Effector memory CD4-positive, alpha-beta T cell (primary cell): ENCODE results near the gene FOLR2.
A peak's percentile ranks its signal among the peaks of the same experiment; 100 is the strongest.
"Not testable (repeated sequence)": the region's sequence is repeated elsewhere in the genome, so short reads cannot be mapped to it uniquely, and the experiment has no call there.

Source experiments
- DNase-seq, 3 donors: peaks; one replicate each; pipeline ENCODE4 v3.0.0-alpha.2; 2020
- H3K27ac ChIP-seq: 2 replicates; pipeline ENCODE4 v1.7.0; 2013; ENCODE audit warnings: mild to moderate bottlenecking, low read length, moderate library complexity; ENCODE audit not compliant: insufficient read depth, poor library complexity, severe bottlenecking
- H3K27me3 ChIP-seq: replicated peaks from 2 replicates; pipeline ENCODE4 v1.7.0; 2013; ENCODE audit warnings: mild to moderate bottlenecking, low read length; ENCODE audit not compliant: insufficient read depth, control insufficient read depth, poor library complexity, severe bottlenecking
- H3K36me3 ChIP-seq: 2 replicates; pipeline ENCODE4 v1.7.0; 2013; ENCODE audit warnings: mild to moderate bottlenecking, low read length, moderate library complexity; ENCODE audit not compliant: control insufficient read depth, insufficient read depth
- H3K4me1 ChIP-seq: 2 replicates; pipeline ENCODE4 v1.7.0; 2013; ENCODE audit warnings: low read length, mild to moderate bottlenecking; ENCODE audit not compliant: control insufficient read depth, insufficient read depth, poor library complexity, severe bottlenecking
- H3K4me3 ChIP-seq: 2 replicates; pipeline ENCODE4 v1.7.0; 2013; ENCODE audit warnings: low read length, low read depth, mild to moderate bottlenecking; ENCODE audit not compliant: insufficient read depth, poor library complexity, severe bottlenecking
- H3K9me3 ChIP-seq: 2 replicates; pipeline ENCODE4 v1.7.0; 2013; ENCODE audit warnings: mild to moderate bottlenecking, low read length, moderate library complexity; ENCODE audit not compliant: control insufficient read depth

The FOLR2 gene

GRCh38 chr11:72204886-72205285 lies 11.7 kb upstream of the FOLR2 start:
- no peak overlapping the region for H3K27ac ChIP-seq
- H3K4me1 ChIP-seq, result no peaks in the 10 kb centered on the region
- no peaks in the 10 kb centered on the region for H3K9me3 ChIP-seq
- no peaks in the 10 kb centered on the region for H3K27me3 ChIP-seq
- H3K4me3 ChIP-seq, result no peak overlapping the region
- no peak for DNase-seq
- H3K36me3 ChIP-seq, result no peaks in the 10 kb centered on the region

- H3K27ac ChIP-seq, H3K36me3 ChIP-seq, H3K4me1 ChIP-seq, H3K4me3 ChIP-seq, DNase-seq, H3K9me3 ChIP-seq, H3K27me3 ChIP-seq: not testable (repeated sequence)
Measured at GRCh38 chr11:72206794-72207193, 9.8 kb upstream of the FOLR2 start.

DNA sequence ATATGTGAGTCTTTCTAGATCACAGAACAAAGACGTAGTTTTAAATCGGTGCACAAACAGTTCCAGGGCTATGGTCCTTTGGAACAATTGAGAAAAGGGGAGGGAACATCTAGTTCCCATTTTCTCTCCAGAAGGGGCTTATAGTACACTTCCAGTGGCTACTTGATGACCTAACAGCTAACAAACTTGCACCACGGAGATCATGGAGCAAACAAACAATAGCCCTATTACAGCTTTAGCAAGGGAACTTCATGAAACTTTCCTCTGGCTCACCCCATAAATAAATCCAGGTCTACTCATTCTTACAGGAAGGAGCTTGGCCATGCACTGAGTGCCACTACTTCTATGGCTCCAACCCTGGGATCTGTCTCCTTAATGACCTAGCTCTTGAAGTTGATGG lies 8.3 kb upstream of the FOLR2 start:
- H3K4me1 ChIP-seq, result no peaks in the 10 kb centered on the region
- no peaks in the 10 kb centered on the region for H3K27me3 ChIP-seq
- H3K27ac ChIP-seq, result no peak overlapping the region
- no peaks in the 10 kb centered on the region for H3K9me3 ChIP-seq
- no peaks in the 10 kb centered on the region for H3K36me3 ChIP-seq
- H3K4me3 ChIP-seq, result no peak overlapping the region
- DNase-seq, result no peak

- H3K9me3 ChIP-seq, result no peaks in the 10 kb centered on the region
- H3K4me3 ChIP-seq, result no peak overlapping the region
- DNase-seq, result no peak
- H3K4me1 ChIP-seq, result no peaks in the 10 kb centered on the region
- H3K27me3 ChIP-seq, result no peaks in the 10 kb centered on the region
- H3K36me3 ChIP-seq, result no peaks in the 10 kb centered on the region
- H3K27ac ChIP-seq, result no peak overlapping the region
Measured at GRCh38 chr11:72209101-72209500, 7.5 kb upstream of the FOLR2 start.

GRCh38 chr11:72217841-72218240 lies 1.2 kb downstream of the FOLR2 start:
- Histone ChIP-seq H3K27ac (no peak overlapping the region), H3K4me1 (peaks cover 4% of the 10 kb centered on the region), H3K27me3 (no peaks in the 10 kb centered on the region), H3K36me3 (no peaks in the 10 kb centered on the region), H3K4me3 (no peak overlapping the region), H3K9me3 (no peaks in the 10 kb centered on the region)
- DNase-seq, result no peak

- Histone ChIP-seq H3K27me3 (no peaks in the 10 kb centered on the region), H3K4me1 (peaks cover 6% of the 10 kb centered on the region), H3K4me3 (no peak overlapping the region), H3K36me3 (no peaks in the 10 kb centered on the region), H3K9me3 (no peaks in the 10 kb centered on the region), H3K27ac (no peak overlapping the region)
- no peak for DNase-seq
Measured at GRCh38 chr11:72218251-72218745, 1.7 kb downstream of the FOLR2 start.

GRCh38 chr11:72220696-72221363 lies 4.2 kb downstream of the FOLR2 start:
- Histone ChIP-seq H3K4me3 (no peak overlapping the region), H3K4me1 (peaks cover 18% of the 10 kb centered on the region), H3K9me3 (no peaks in the 10 kb centered on the region), H3K27ac (no peak overlapping the region), H3K36me3 (no peaks in the 10 kb centered on the region), H3K27me3 (no peaks in the 10 kb centered on the region)
- DNase-seq, result no peak

GRCh38 chr11:72221386-72222075 lies 4.9 kb downstream of the FOLR2 start:
- Histone ChIP-seq H3K27ac (no peak overlapping the region), H3K36me3 (no peaks in the 10 kb centered on the region), H3K27me3 (no peaks in the 10 kb centered on the region), H3K4me1 (peaks cover 20% of the 10 kb centered on the region), H3K9me3 (no peaks in the 10 kb centered on the region), H3K4me3 (no peak overlapping the region)
- DNase-seq, result no peak

GRCh38 chr11:72222106-72222891 lies 5.7 kb downstream of the FOLR2 start:
- Histone ChIP-seq H3K4me3 (peak overlapping the region; percentile 96), H3K9me3 (no peaks in the 10 kb centered on the region), H3K27ac (peak overlapping the region; percentile 87), H3K27me3 (no peaks in the 10 kb centered on the region), H3K36me3 (no peaks in the 10 kb centered on the region), H3K4me1 (peaks cover 20% of the 10 kb centered on the region)
- DNase-seq, result no peak
